Calu3 (cell line): ENCODE data around the gene MATR3. TPM values are rescaled to one million over a fixed set of nuclear protein-coding genes. Genes with fewer than 3 reads are reported as not detected.
A peak's percentile ranks its signal among the peaks of the same experiment; 100 is the strongest.

Experiments used
- BruUV-seq: library from RNA; stranded (reverse); fragments of 400-500 nt; replicated peaks from 2 replicates; lab custom pipeline; 2021; lab: Mats Ljungman, UMichigan
- CTCF ChIA-PET: fragments of 300-600 bp; sonication (Branson Sonifier 250); formaldehyde crosslinking; loops from one replicate; lab custom pipeline; 2022; ENCODE audit warnings: antibody characterized with exemption; lab: Charles Lee
- DNase-seq: peaks from one replicate; pipeline ENCODE4 v3.0.0; 2022
- H3K27ac Mint-ChIP-seq: one replicate; pipeline ENCODE4 v1.8.0; 2022; ENCODE audit warnings: mixed read lengths; ENCODE audit not compliant: unreplicated experiment
- H3K27me3 Mint-ChIP-seq: one replicate; pipeline ENCODE4 v1.8.0; 2022; ENCODE audit warnings: mixed read lengths; ENCODE audit not compliant: unreplicated experiment
- H3K36me3 Mint-ChIP-seq: one replicate; pipeline ENCODE4 v1.8.0; 2022; ENCODE audit warnings: mild to moderate bottlenecking, moderate library complexity, mixed read lengths; ENCODE audit not compliant: insufficient read depth, unreplicated experiment
- H3K4me1 Mint-ChIP-seq: one replicate; pipeline ENCODE4 v1.8.0; 2022; ENCODE audit warnings: mild to moderate bottlenecking, low read depth, mixed read lengths; ENCODE audit not compliant: unreplicated experiment
- H3K4me3 Mint-ChIP-seq: one replicate; pipeline ENCODE4 v1.8.0; 2022; ENCODE audit warnings: mild to moderate bottlenecking, low read depth, moderate library complexity, mixed read lengths; ENCODE audit not compliant: unreplicated experiment
- H3K9me3 Mint-ChIP-seq: one replicate; pipeline ENCODE4 v1.8.0; 2022; ENCODE audit warnings: low read depth, mixed read lengths; ENCODE audit not compliant: unreplicated experiment
- CTCF ChIP-seq: fragments of 200-600 bp; IDR thresholded peaks from one replicate; pipeline ENCODE4 v1.8.0; 2022; ENCODE audit warnings: antibody characterized with exemption; ENCODE audit not compliant: unreplicated experiment
- intact Hi-C: fragments of 100-400 bp; cut with micrococcal nuclease; formaldehyde crosslinking; loops from one replicate; pipeline ENCODE4 v1.10.0; 2022; ENCODE audit not compliant: unreplicated experiment
- total RNA-seq: library from RNA; stranded (reverse); gene quantifications from 2 replicates; pipeline ENCODE4 v1.2.3, GENCODE V29; 2022

MATR3 gene
- total RNA-seq, 1 experiment from 2014 or later, result 230 TPM

GRCh38 chr5:139358064-139358463 lies 64.5 kb downstream of the MATR3 start:
- no peaks in the 10 kb centered on the region for H3K27me3 Mint-ChIP-seq
- DNase-seq, result no peak
- peaks cover 20% of the 10 kb centered on the region for H3K36me3 Mint-ChIP-seq
- no peaks in the 10 kb centered on the region for H3K9me3 Mint-ChIP-seq
- H3K4me1 Mint-ChIP-seq, result no peaks in the 10 kb centered on the region
- CTCF ChIA-PET, result interaction anchor here (1.1 kb wide), 1 partner anchor 16 kb away, joined by 3 read pairs; no protein-coding TSS in a partner anchor
- BruUV-seq, result no TSS peak
- H3K27ac Mint-ChIP-seq, result no peak overlapping the region
- H3K4me3 Mint-ChIP-seq, result no peak overlapping the region
- no peak for TF ChIP-seq CTCF
- intact Hi-C loops, result no loop called here

GRCh38 chr5:139360384-139360783 lies 66.8 kb downstream of the MATR3 start:
- H3K36me3 Mint-ChIP-seq, result peaks cover 34% of the 10 kb centered on the region
- H3K4me1 Mint-ChIP-seq, result no peaks in the 10 kb centered on the region

GRCh38 chr5:139361835-139362429 lies 68.4 kb downstream of the MATR3 start:
- no peak for DNase-seq
- no peaks in the 10 kb centered on the region for H3K27me3 Mint-ChIP-seq
- intact Hi-C loops, result no loop called here
- no peak for TF ChIP-seq CTCF
- peaks cover 50% of the 10 kb centered on the region for H3K36me3 Mint-ChIP-seq
- CTCF ChIA-PET, result interaction anchor here (1.1 kb wide), 1 partner anchor 20 kb away, joined by 5 read pairs; no protein-coding TSS in a partner anchor
- no TSS peak for BruUV-seq
- H3K9me3 Mint-ChIP-seq, result no peaks in the 10 kb centered on the region
- H3K4me1 Mint-ChIP-seq, result no peaks in the 10 kb centered on the region
- H3K27ac Mint-ChIP-seq, result no peak overlapping the region
- no peak overlapping the region for H3K4me3 Mint-ChIP-seq

More at GRCh38 chr5:139360384-139360783, 66.8 kb downstream of the MATR3 start:
- DNase-seq, result no peak
- no peak for TF ChIP-seq CTCF
- intact Hi-C loops, result no loop called here
- no peaks in the 10 kb centered on the region for H3K9me3 Mint-ChIP-seq
- CTCF ChIA-PET, result no interaction called here
- H3K27ac Mint-ChIP-seq, result no peak overlapping the region
- H3K4me3 Mint-ChIP-seq, result no peak overlapping the region
- no peaks in the 10 kb centered on the region for H3K27me3 Mint-ChIP-seq
- BruUV-seq, result no TSS peak

- CTCF ChIA-PET, result interaction anchor here (0.6 kb wide), 1 partner anchor 51 kb away, joined by 3 read pairs; no protein-coding TSS in a partner anchor
- peak overlapping the region; percentile 40 for H3K27ac Mint-ChIP-seq
Observed at GRCh38 chr5:139363937-139364336, 70.4 kb downstream of the MATR3 start.

More at GRCh38 chr5:139363937-139364336, 70.4 kb downstream of the MATR3 start:
- H3K4me1 Mint-ChIP-seq, result no peaks in the 10 kb centered on the region
- no peaks in the 10 kb centered on the region for H3K9me3 Mint-ChIP-seq
- no TSS peak for BruUV-seq
- no peak for TF ChIP-seq CTCF
- DNase-seq, result no peak
- H3K4me3 Mint-ChIP-seq, result no peak overlapping the region
- H3K36me3 Mint-ChIP-seq, result peaks cover 55% of the 10 kb centered on the region
- H3K27me3 Mint-ChIP-seq, result no peaks in the 10 kb centered on the region
- intact Hi-C loops, result no loop called here
